Liver (tissue), 9 donors: ENCODE data around the gene GTF3C5. TPM values are rescaled to one million over a fixed set of nuclear protein-coding genes. Genes with fewer than 3 reads are reported as not detected.

Source experiments
- DNase-seq: peaks from one replicate; pipeline ENCODE4 v3.0.0-alpha.2; 2017; ENCODE audit warnings: low spot score
- H3K27ac ChIP-seq, 2 donors: one replicate each; pipeline ENCODE4 v1.7.0; 2013; ENCODE audit warnings: inconsistent platforms in 2 of 2, low read length in 2 of 2, control low read depth in 1 of 2, low read depth in 1 of 2, mild to moderate bottlenecking in 1 of 2
- H3K27me3 ChIP-seq, 4 donors: one replicate each; pipeline versions ENCODE4 v1.6.1 to v1.7.0; 2013; ENCODE audit warnings: low read length in 3 of 4, inconsistent platforms in 1 of 4, mild to moderate bottlenecking in 1 of 4, moderate library complexity in 1 of 4; ENCODE audit not compliant: control insufficient read depth in 4 of 4, insufficient read depth in 4 of 4
- H3K36me3 ChIP-seq, 4 donors: one replicate each; pipeline versions ENCODE4 v1.6.1 to v1.7.0; 2013; ENCODE audit warnings: low read length in 3 of 4, mild to moderate bottlenecking in 3 of 4, low read depth in 1 of 4, moderate library complexity in 1 of 4; ENCODE audit not compliant: control insufficient read depth in 4 of 4, insufficient read depth in 3 of 4
- H3K4me1 ChIP-seq, 4 donors: one replicate each; pipeline versions ENCODE4 v1.6.1 to v1.7.0; 2013; ENCODE audit warnings: low read length in 3 of 4, mild to moderate bottlenecking in 3 of 4, moderate library complexity in 1 of 4; ENCODE audit not compliant: control insufficient read depth in 4 of 4, insufficient read depth in 4 of 4
- H3K4me3 ChIP-seq, 3 donors: one replicate each; pipeline versions ENCODE4 v1.6.1 to v1.7.0; 2013; ENCODE audit warnings: low read length in 3 of 3, control low read depth in 1 of 3, low read depth in 1 of 3, mild to moderate bottlenecking in 1 of 3
- H3K9ac ChIP-seq, 2 donors: one replicate each; pipeline ENCODE4 v1.7.0; 2013; ENCODE audit warnings: low read length in 2 of 2, mild to moderate bottlenecking in 2 of 2, moderate library complexity in 2 of 2, control low read depth in 1 of 2, low read depth in 1 of 2
- H3K9me3 ChIP-seq, 4 donors: one replicate each; pipeline versions ENCODE4 v1.6.1 to v1.7.0; 2013; ENCODE audit warnings: low read length in 3 of 4; ENCODE audit not compliant: control insufficient read depth in 4 of 4
- EGR1 ChIP-seq, 2 donors: IDR thresholded peaks; 2 replicates each; pipeline ENCODE4 v1.6.1; 2016 to 2018; ENCODE audit warnings: antibody characterized with exemption in 2 of 2, low read depth in 2 of 2
- FOXA1 ChIP-seq: IDR thresholded peaks from 2 replicates; pipeline ENCODE4 v1.6.1; 2016; ENCODE audit warnings: antibody characterized with exemption
- FOXA2 ChIP-seq: IDR thresholded peaks from 2 replicates; pipeline ENCODE4 v1.6.1; 2016; ENCODE audit warnings: antibody characterized with exemption
- GABPA ChIP-seq, 2 donors: IDR thresholded peaks in 1 of 2; conservative IDR thresholded peaks in 1 of 2; 2 replicates each; pipeline ENCODE4 v1.6.1; 2016; ENCODE audit warnings: antibody characterized with exemption in 2 of 2, mild to moderate bottlenecking in 1 of 2, moderate library complexity in 1 of 2
- HNF4G ChIP-seq: IDR thresholded peaks from 2 replicates; pipeline ENCODE4 v1.6.1; 2016; ENCODE audit warnings: antibody characterized with exemption
- JUND ChIP-seq, 2 donors: IDR thresholded peaks; 2 replicates each; pipeline ENCODE4 v1.6.1; 2016; ENCODE audit warnings: antibody characterized with exemption in 2 of 2
- NR2F2 ChIP-seq: IDR thresholded peaks from 2 replicates; pipeline ENCODE4 v1.6.1; 2016; ENCODE audit warnings: antibody characterized with exemption
- RAD21 ChIP-seq, 2 donors: IDR thresholded peaks; 2 replicates each; pipeline ENCODE4 v1.6.1; 2016; ENCODE audit warnings: antibody characterized with exemption in 2 of 2, mild to moderate bottlenecking in 2 of 2
- RXRA ChIP-seq, 2 donors: IDR thresholded peaks; 2 replicates each; pipeline ENCODE4 v1.6.1; 2017 to 2018; ENCODE audit warnings: antibody characterized with exemption in 2 of 2, mild to moderate bottlenecking in 1 of 2
- SP1 ChIP-seq: IDR thresholded peaks from 2 replicates; pipeline ENCODE4 v1.6.1; 2018; ENCODE audit warnings: antibody characterized with exemption, mild to moderate bottlenecking
- TAF1 ChIP-seq: conservative IDR thresholded peaks from 2 replicates; pipeline ENCODE4 v1.6.1; 2016; ENCODE audit warnings: antibody characterized with exemption, mild to moderate bottlenecking
- YY1 ChIP-seq: IDR thresholded peaks from 2 replicates; pipeline ENCODE4 v1.6.1; 2016; ENCODE audit warnings: antibody characterized with exemption, mild to moderate bottlenecking
- WGBS: extraction: QIAGEN DNeasy Blood & Tissue Kit; methylation state at CpG from one replicate; pipeline ENCODE4 v1.1.7; 2013; 5-methylcytosine and 5-hydroxymethylcytosine counted together
- polyA plus RNA-seq, 2 donors: library from polyadenylated mRNA; stranded (reverse) in 1 of 2; unstranded in 1 of 2; fragments of 200-250 nt in 1 of 2; fragments of >200 nt in 1 of 2; fragmentation: Nextera tagmentation in 1 of 2; extraction: Ambion mirVana in 1 of 2; gene quantifications; one replicate each; pipeline versions ENCODE4 v1.2.1 to v1.2.3, GENCODE V29; 2013 to 2015
- total RNA-seq, 2 donors: library from RNA; depleted of rRNA; stranded (reverse); fragments of >200 nt; gene quantifications; one replicate each; pipeline ENCODE4 v1.2.3, GENCODE V29; 2014
- TF ChIP-seq, protein P1 (sequence below): fragments of 150-350 bp; IDR thresholded peaks from 2 replicates; pipeline ENCODE4 v1.5.1; 2017; ENCODE audit warnings: improper control_type of control experiment, low read depth, low read length; ENCODE audit not compliant: missing input control
- TF ChIP-seq, protein P2 (sequence below): IDR thresholded peaks from 2 replicates; pipeline ENCODE4 v1.6.1; 2016; ENCODE audit warnings: antibody characterized with exemption
- TF ChIP-seq, protein P3 (sequence below): IDR thresholded peaks from 2 replicates; pipeline ENCODE4 v1.6.1; 2016; ENCODE audit warnings: antibody characterized with exemption, mild to moderate bottlenecking
- TF ChIP-seq, protein P4 (sequence below): IDR thresholded peaks from 2 replicates; pipeline ENCODE4 v1.6.1; 2016; ENCODE audit warnings: antibody characterized with exemption
- TF ChIP-seq, protein P5 (sequence below): IDR thresholded peaks from 2 replicates; pipeline ENCODE4 v1.6.1; 2016; ENCODE audit warnings: antibody characterized with exemption
- donor health status: healthy.
- donor health status: healthy.
- donor health status: healthy.
- donor health status: healthy.
- donor health status: healthy.

GTF3C5 gene
- total and polyA plus RNA-seq, 4 donors, result 13.2 to 26.2 (median 18.2) TPM

DNA sequence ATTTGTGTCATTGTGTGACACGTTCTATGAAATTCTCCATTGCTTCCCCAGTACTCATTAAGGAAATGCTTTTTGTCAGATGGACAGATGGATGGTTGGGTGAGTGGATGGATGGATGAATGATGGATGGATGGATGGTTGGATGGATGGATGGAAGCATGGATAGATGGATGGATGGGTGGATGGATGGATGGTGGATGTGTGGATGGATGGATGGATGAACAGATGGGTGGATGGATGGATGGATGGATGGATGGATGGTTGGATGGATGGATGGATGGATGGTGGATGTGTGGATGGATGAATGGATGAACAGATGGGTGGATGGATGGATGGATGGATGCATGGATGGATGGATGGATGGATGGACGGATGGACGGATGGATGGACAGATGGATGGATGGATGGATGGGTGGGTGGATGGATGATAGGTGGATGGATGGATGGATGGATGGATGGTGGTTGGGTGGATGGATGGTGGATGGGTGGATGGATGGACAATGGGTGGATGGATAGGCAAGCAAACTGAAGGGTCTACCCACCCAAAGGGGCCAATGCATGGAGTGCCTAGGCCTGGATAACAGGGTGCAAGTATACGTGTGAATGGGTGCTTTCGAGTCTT lies 24.0 kb upstream of the GTF3C5 start:
- no peak overlapping the region for H3K9ac ChIP-seq
- 82% methylated on average over 5 of the region's 5 CpGs for WGBS
- no peaks in the 10 kb centered on the region for H3K9me3 ChIP-seq
- TF ChIP-seq, protein P1, sequence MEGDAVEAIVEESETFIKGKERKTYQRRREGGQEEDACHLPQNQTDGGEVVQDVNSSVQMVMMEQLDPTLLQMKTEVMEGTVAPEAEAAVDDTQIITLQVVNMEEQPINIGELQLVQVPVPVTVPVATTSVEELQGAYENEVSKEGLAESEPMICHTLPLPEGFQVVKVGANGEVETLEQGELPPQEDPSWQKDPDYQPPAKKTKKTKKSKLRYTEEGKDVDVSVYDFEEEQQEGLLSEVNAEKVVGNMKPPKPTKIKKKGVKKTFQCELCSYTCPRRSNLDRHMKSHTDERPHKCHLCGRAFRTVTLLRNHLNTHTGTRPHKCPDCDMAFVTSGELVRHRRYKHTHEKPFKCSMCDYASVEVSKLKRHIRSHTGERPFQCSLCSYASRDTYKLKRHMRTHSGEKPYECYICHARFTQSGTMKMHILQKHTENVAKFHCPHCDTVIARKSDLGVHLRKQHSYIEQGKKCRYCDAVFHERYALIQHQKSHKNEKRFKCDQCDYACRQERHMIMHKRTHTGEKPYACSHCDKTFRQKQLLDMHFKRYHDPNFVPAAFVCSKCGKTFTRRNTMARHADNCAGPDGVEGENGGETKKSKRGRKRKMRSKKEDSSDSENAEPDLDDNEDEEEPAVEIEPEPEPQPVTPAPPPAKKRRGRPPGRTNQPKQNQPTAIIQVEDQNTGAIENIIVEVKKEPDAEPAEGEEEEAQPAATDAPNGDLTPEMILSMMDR, result no peak
- no peak for TF ChIP-seq EGR1 (IDR thresholded peaks at IDR 0.05; ENCODE audit: low read depth in 2 of 2)
- no peak for TF ChIP-seq HNF4G
- TF ChIP-seq, protein P2, sequence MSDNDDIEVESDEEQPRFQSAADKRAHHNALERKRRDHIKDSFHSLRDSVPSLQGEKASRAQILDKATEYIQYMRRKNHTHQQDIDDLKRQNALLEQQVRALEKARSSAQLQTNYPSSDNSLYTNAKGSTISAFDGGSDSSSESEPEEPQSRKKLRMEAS, result no peak
- TF ChIP-seq, protein P3, sequence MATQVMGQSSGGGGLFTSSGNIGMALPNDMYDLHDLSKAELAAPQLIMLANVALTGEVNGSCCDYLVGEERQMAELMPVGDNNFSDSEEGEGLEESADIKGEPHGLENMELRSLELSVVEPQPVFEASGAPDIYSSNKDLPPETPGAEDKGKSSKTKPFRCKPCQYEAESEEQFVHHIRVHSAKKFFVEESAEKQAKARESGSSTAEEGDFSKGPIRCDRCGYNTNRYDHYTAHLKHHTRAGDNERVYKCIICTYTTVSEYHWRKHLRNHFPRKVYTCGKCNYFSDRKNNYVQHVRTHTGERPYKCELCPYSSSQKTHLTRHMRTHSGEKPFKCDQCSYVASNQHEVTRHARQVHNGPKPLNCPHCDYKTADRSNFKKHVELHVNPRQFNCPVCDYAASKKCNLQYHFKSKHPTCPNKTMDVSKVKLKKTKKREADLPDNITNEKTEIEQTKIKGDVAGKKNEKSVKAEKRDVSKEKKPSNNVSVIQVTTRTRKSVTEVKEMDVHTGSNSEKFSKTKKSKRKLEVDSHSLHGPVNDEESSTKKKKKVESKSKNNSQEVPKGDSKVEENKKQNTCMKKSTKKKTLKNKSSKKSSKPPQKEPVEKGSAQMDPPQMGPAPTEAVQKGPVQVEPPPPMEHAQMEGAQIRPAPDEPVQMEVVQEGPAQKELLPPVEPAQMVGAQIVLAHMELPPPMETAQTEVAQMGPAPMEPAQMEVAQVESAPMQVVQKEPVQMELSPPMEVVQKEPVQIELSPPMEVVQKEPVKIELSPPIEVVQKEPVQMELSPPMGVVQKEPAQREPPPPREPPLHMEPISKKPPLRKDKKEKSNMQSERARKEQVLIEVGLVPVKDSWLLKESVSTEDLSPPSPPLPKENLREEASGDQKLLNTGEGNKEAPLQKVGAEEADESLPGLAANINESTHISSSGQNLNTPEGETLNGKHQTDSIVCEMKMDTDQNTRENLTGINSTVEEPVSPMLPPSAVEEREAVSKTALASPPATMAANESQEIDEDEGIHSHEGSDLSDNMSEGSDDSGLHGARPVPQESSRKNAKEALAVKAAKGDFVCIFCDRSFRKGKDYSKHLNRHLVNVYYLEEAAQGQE, result no peak
- no peak for TF ChIP-seq GABPA (IDR thresholded peaks at IDR 0.05 in 1 of 2, conservative IDR thresholded peaks at IDR 0.05 in 1 of 2)
- no peak for TF ChIP-seq RXRA (IDR thresholded peaks at IDR 0.05)
- TF ChIP-seq YY1, result no peak
- TF ChIP-seq NR2F2, result no peak
- no peak for TF ChIP-seq FOXA1
- TF ChIP-seq, protein P4, sequence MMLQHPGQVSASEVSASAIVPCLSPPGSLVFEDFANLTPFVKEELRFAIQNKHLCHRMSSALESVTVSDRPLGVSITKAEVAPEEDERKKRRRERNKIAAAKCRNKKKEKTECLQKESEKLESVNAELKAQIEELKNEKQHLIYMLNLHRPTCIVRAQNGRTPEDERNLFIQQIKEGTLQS, result no peak
- no peak for TF ChIP-seq RAD21 (IDR thresholded peaks at IDR 0.05)
- TF ChIP-seq, protein P5, sequence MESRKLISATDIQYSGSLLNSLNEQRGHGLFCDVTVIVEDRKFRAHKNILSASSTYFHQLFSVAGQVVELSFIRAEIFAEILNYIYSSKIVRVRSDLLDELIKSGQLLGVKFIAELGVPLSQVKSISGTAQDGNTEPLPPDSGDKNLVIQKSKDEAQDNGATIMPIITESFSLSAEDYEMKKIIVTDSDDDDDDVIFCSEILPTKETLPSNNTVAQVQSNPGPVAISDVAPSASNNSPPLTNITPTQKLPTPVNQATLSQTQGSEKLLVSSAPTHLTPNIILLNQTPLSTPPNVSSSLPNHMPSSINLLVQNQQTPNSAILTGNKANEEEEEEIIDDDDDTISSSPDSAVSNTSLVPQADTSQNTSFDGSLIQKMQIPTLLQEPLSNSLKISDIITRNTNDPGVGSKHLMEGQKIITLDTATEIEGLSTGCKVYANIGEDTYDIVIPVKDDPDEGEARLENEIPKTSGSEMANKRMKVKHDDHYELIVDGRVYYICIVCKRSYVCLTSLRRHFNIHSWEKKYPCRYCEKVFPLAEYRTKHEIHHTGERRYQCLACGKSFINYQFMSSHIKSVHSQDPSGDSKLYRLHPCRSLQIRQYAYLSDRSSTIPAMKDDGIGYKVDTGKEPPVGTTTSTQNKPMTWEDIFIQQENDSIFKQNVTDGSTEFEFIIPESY, result no peak
- no peak for TF ChIP-seq FOXA2
- no peak for TF ChIP-seq SP1
- no peak for TF ChIP-seq JUND (IDR thresholded peaks at IDR 0.05)
- no peak for TF ChIP-seq TAF1
- DNase-seq, result no peak
- no peaks in the 10 kb centered on the region for H3K36me3 ChIP-seq
- H3K4me3 ChIP-seq, result no peak overlapping the region
- peaks cover 0 to 1% (median 0%) of the 10 kb centered on the region in 4 donors for H3K4me1 ChIP-seq
- H3K27me3 ChIP-seq, result peaks cover 0 to 7% (median 0%) of the 10 kb centered on the region in 4 donors
- H3K27ac ChIP-seq, result no peak overlapping the region
